Activated CD4-positive, alpha-beta T cell treated with anti-CD3 and anti-CD28 coated beads, Interleukin-10, Interleukin-2, amounts not matched to agents 100 ng/mL and 50 ng/mL, durations not matched to agents 16 hours and 8 hours (primary cell): ENCODE measurements around the gene FOXN4.

Source experiments
- DNase-seq: peaks from one replicate; pipeline ENCODE4 v3.0.0-alpha.2; 2020

FOXN4 gene

GRCh38 chr12:109255377-109255776, 53.7 kb downstream of the FOXN4 start:
- no peak for DNase-seq

GRCh38 chr12:109253913-109254544, 55.1 kb downstream of the FOXN4 start:
- DNase-seq = no peak

- no peak for DNase-seq
These were observed 56.3 kb downstream of the FOXN4 start for GRCh38 chr12:109252799-109253198.

- DNase-seq = peak; percentile 35
These were observed 58.6 kb downstream of the FOXN4 start for GRCh38 chr12:109250523-109250922.

- DNase-seq = no peak
These were observed 61.0 kb downstream of the FOXN4 start for GRCh38 chr12:109247831-109248654.

- DNase-seq = no peak
These were observed 62.9 kb downstream of the FOXN4 start for GRCh38 chr12:109246221-109246620.

- no peak for DNase-seq
These were observed 65.0 kb downstream of the FOXN4 start for GRCh38 chr12:109244073-109244472.

- no peak for DNase-seq
These were observed 67.1 kb downstream of the FOXN4 start for GRCh38 chr12:109241936-109242335.

- no peak for DNase-seq
These were observed 68.7 kb downstream of the FOXN4 start for GRCh38 chr12:109240365-109240764.

GRCh38 chr12:109239691-109240090, 69.4 kb downstream of the FOXN4 start:
- DNase-seq = no peak

- peak; percentile 34 for DNase-seq
These were observed 69.9 kb downstream of the FOXN4 start for GRCh38 chr12:109239179-109239578.

- no peak for DNase-seq
These were observed 72.8 kb downstream of the FOXN4 start for GRCh38 chr12:109236257-109236656.

- DNase-seq = no peak
These were observed 75.1 kb downstream of the FOXN4 start for GRCh38 chr12:109234012-109234411.

- no peak for DNase-seq
These were observed 76.4 kb downstream of the FOXN4 start for GRCh38 chr12:109232731-109233130.

GRCh38 chr12:109230193-109230592, 78.9 kb downstream of the FOXN4 start:
- DNase-seq = no peak

- DNase-seq = no peak
These were observed 80.4 kb downstream of the FOXN4 start for GRCh38 chr12:109228664-109229063.
